T1000 (cell line): Measurements from ENCODE around the gene RIPPLY2.
"Not testable (repeated sequence)": the region's sequence is repeated elsewhere in the genome, so short reads cannot be mapped to it uniquely, and the experiment has no call there.

Experiments
- DNase-seq: peaks from one replicate; lab custom pipeline; 2025; ENCODE audit warnings: mixed read lengths; lab: John Stamatoyannopoulos, UW

RIPPLY2 gene, protein sequence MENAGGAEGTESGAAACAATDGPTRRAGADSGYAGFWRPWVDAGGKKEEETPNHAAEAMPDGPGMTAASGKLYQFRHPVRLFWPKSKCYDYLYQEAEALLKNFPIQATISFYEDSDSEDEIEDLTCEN

DNA sequence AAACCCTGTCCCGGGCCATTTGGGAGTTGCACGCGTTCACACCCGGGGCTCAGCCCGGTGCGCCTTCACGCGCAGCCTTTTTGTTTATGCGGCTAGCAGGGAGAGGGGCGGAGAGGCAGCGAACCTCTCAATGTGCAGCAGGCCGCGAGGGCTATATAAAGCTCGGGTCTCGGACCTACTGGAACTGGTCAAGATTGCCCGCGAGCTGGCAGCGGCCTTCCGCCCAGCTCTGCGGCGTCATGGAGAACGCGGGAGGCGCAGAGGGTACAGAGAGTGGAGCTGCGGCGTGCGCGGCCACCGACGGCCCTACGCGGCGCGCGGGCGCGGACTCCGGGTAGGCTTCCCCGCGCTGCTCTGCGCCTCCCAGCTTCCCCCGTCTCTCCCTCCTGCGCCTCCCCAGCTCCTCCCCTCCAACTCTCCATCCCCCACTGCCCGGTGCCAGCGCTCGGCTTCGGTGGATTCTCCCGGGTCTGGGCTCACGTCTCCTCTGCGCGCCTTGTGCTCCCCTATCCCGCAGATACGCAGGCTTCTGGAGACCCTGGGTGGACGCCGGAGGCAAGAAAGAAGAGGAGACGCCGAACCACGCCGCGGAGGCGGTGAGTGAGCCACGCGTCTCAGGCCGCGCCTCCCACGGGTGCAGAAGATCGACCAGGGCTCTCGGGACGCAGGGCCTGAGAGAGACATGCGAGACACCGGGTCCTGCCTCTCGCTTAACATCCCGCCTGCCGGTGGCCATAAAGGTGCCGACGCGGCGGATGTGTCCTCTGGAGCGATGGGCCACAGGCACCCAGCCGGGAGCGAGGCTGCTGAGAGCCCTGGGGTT is at the start of gene RIPPLY2:
RIPPLY2 (plus strand) TSS at position 183 of the 823 bp plus-strand sequence; CDS start at position 240, 57 bp downstream.
- DNase-seq = peak; percentile 23

DNA sequence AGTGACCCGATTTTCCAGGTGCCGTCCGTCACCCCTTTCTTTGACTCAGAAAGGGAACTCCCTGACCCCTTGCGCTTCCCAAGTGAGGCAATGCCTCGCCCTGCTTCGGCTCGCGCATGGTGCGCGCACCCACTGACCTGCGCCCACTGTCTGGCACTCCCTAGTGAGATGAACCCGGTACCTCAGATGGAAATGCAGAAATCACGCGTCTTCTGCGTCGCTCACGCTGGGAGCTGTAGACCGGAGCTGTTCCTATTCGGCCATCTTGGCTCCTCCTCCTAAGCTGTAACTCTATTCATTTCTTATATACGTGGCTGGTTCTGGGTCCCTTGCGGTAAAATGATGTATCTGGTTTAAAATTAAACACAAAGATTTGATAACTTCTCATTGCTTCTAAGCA is 49.7 kb upstream of the RIPPLY2 start:
- DNase-seq = not testable (repeated sequence)

DNA sequence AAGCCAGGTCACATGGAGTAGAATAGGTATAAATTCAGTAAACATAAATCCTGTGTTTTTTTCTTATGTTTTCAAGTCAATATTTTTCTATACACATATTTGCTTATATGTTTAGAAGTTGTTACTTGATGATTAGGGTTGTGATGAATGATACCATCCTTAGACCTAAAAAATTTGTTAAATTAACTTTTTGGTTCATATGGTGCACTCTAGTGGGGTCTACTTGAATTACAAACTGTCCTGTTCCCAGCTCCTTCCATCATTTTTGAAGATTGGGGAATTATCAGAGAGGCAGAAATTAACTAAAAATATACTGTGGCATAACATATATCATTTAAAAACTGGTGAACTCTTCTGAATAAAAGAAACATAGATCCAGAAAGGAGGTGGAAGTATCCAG is 48.3 kb upstream of the RIPPLY2 start:
- DNase-seq = no peak

DNA sequence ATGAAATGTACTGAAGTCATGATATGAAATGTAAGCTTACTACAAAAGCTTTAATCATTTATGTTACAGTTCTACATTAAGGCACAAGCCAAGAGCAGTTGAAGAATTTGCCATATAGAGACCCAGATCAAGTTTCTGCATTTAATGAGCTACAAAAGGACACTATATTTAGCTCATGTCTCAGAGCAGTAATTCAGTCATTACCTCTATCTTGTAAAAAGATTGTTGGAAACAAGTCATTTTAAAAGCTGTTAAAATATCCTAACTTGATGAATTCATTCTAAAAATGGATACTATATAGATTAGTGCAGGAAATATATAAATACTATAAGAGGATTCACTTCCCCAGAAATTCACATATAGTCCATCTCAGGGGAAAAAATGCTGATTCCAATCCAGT is 45.2 kb upstream of the RIPPLY2 start:
- DNase-seq = no peak

DNA sequence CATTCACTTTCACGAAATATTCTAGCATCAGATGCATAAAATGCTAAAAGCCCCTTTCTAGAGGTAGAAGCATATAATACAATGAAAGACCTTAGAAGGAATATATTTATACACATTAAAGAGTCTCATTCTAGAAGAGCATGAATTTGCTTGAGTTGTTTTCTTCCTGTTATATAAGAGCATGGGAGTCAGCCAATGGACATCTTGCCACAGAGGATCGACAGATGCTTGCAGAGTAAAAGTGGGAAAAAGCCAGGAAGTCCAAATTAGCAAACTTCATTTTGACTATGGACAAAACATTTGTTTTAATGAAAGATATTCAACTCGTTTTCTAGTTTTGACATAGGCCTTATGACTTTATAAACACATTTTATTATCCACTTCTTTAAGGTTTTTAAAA is 44.2 kb upstream of the RIPPLY2 start:
- no peak for DNase-seq

DNA sequence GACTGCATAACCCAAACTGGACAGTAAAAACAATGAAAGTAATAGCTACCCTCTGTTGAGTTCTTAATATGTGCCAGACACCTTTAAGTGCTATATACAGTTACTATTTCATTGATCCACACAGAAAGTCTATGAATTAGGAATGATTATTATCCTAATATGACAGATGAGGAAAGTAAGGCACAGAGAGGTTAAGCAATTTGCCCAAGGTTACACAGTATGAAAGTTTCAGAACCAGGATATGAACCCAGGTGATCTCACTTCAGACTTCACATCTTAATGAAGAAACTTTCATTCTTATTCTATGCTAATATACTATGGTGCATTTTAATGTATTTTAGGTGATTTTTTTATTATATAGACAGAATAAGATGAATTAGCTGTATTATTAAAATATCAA is 40.6 kb upstream of the RIPPLY2 start:
- DNase-seq = no peak

DNA sequence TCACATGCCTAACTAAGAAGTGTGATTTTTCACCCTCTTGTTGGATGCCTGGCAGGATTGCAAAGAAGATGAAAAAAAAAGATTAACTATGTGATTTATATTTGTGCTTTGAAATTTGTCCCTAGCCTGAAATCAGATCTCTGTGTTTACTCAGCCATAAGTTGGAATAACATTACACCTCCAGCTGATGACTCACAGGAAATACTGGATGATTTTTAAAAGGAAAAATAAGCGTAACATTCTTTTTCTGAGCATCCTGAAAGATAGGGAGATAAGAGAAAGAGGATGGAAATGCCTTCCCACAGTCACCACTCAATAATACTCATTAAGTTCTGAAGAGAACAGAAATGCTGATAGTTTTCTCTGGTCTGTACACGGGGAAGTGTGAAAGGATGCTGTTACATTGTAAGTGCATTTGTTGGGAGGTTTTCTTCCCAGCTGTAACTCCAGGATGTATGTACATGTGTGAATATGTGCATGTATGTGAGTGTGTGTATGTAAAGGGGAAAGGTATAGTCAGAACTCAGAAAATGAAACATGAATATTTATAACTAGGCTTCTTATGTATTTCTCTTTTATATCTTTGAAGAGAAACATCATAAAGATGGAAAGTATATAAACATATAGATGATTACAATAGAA is 37.4 kb upstream of the RIPPLY2 start:
- DNase-seq = no peak

DNA sequence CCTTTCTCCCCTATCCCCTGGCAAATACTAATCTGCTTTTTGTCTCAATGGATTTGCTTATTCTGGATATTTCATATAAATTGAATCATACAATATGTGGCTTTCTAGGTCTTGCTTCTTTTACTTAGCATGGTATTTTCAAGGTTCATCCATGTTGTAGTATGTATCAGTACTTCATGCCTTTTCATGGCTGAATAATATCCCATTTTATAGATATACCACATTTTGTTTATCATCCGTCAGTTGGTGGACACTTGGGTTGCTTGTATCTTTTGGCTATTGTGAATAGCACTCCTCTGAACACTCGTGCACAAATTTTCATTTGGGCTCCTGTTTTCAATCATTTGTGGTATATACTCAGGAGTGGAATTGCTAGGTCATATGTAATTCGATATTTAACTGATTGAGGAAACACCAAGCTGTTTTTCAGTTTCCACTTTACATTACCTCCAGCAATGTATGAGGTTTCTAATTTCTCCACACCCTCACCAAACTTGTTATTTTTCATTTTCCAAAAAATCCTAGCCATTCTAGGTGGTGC is 30.5 kb upstream of the RIPPLY2 start:
- DNase-seq = no peak

DNA sequence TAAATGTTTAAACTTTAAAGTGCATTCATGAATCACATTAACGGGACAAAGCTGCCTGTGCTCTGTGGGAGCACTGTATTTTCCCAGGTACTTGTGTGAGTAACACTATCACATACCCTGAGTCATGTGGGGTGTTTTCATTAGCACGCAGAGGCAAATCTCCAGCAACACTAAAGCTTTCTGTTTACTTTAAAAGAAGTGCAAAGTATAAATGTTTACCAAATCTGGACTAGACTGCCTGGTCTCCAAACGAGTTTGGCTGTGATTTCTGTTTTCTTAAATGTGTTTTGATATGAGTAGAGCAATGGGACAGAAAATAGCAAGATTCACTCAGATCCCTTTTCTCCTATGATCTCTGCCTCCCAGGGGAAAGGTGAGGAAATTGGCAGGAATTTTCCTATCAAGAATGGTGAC is 28.8 kb upstream of the RIPPLY2 start:
- no peak for DNase-seq

DNA sequence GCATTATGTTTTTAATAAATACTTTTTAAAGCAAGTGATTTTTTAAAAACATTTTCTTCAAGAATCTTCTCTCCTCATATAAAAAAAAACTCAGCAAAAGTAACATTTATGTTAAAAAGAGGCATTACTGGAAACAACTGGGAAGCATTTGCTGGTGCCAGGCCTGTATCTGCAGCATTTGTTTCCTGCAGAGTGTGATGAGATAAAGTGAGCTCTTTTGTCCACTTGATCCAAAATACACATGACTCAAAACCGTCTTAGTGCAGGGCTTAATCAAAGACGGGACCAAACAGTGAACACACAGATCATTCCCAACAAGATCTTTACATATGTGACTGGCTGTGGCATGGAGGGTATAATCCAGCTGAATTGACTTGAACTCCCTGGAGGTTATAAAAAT is 28.3 kb upstream of the RIPPLY2 start:
- DNase-seq = no peak

DNA sequence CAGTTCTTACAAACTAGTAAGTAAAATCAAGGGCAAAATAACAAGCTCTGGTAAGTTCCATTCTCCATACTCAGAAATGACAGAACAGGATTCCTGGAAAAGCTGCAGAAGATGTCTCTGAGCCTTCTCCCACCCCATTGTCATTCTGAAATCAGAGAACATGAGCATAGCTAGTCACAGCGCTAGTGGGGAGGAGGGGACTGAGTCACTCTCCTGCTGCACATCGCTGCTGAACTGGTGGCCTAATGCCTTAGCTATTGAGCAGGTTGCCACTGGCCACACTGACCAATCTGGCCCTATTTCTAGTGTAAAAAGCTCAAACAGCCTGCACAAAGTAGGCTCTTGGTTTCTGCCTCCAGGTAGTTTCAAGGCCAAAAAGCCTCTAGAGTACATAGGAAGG is 26.1 kb upstream of the RIPPLY2 start:
- no peak for DNase-seq

DNA sequence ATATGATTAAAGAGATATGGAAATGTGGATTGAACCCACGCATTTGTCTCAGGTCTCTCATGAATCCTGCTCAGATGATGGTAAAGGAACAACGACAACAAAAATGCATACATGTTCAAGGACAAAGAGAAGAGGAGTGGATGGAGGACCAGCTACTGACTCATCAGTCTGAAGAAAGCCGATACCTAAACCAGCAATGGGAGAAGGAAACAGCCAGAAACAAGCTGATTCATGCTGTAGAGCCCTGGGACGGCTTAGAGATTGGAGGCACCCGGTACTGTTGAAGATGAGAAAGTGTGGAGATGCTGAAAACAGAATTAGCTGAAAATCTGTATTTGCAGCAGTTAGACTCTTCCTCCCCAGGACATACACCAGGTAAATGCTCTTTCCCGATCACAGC is 14.4 kb upstream of the RIPPLY2 start:
- no peak for DNase-seq

DNA sequence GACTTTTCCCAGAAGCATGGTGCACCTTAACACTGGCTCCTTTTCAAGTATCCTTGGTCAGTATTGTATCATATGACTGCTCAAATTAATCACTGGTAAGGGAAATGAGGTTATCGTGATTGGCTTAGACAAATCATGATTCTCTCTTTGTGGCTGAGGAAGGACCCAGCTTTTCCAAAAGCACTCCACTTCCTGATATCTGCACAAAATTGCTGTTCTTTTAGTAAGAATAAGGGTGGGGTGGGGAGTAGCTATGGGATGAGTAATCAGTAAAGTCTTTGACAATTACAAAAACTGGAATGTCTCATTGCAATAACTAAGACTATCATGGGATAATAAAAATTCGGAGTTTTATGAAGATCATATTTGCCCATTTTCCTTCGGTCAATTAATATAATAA is 9.0 kb upstream of the RIPPLY2 start:
- DNase-seq = no peak

DNA sequence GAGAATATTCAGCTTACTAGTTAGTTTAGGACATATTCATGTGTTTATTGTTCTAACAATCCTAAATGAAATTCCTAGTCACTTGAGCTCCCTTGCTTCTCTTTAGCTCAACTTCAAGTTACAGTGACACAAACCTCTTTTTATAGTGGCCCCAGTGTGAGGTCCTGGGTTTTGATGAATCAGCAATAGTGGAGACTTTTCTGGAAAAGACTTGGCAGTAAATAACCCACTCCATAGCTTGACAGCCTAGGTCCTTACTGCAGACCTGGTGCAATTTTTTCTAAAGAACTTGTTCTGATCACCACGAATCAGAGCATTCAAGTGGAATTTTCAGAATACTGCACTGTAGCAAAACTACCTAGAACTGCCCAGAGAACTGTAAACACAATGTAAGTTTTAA is 6.9 kb upstream of the RIPPLY2 start:
- no peak for DNase-seq

DNA sequence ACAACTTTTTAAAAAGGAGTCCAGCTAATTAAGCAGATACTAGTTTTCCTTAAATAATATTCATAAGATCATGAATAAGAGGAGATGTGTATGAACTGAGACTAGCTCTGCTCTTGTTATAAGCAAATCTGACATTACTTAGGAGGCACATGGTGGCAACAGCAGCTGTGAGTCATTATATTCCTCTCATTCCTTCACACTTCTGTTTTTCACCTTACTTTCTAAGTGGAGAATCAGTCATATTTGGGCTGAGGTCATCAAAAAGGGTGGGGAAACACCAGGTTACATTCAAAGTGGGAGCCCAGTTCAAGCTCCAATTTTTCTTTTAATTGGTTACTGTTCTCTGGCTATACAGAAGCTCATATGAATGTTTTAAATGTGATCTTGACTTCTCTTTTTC is 6.0 kb upstream of the RIPPLY2 start:
- DNase-seq = no peak

DNA sequence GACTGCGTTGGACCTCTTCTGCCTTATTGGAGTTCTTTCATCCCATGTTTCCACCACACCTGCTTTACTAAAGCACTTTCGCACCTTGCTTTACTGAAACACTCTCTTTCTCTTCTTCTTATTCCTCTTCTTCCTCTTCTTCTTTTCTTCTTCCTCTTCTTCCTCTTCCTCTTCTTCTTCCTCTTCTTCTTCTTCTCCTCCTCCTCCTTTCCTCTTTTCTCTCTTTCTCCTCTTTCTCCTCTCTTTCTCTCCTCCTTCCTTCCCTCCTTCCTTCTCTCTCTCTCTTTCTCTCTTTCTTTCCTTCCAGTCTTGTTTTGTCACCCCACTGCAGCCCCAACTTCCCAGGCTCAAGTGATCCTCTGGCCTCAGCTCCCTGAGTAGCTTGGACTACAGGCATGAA is 4.0 kb upstream of the RIPPLY2 start:
- no peak for DNase-seq

DNA sequence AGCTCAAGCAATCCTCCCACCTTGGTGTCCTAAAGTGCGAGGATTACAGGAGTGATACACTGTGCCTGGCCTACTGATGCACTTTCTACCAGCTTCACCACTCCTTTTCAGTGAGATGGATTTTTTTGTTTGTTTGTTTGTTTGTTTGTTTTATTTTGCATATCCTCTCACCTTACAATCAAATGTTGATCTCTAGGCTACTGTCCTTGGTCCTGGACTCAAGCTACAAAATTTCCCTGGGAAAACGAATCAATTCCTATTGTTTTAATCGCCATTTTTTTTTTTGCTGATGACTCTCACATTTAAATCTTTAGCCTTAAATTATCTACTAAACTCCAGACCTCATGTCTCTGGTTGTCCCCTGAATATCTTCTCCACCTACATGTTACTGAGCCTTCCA is 3.5 kb upstream of the RIPPLY2 start:
- no peak for DNase-seq

DNA sequence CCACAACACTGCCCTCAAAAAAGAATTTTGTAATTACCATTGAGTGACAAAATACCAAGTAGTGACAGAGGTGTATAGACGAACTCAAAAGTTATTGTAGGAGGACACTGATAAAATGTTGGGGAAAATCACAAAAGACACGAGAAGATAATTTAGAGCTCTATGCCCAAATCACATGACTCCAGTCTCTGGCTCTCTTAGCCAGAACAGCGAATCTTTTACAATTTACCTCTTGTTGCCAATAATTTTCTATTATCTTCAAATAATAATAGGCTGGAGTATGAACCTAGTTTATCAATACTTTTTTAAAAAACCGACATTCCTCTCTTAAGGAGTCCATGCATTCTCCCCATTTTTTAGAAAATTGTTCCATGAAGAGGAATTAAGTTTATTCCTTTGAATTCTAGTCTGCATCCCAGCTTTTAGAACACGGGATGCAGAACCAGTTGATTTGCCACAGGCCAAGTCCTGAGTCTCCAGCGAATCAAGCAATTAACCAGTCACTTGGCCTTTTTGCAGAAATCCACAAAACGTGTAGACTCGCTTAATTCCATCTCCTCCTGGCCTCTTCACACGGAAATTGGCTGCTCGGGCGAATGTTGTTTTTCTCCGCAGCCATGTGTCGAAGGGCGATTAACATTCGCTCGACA is 507 bp upstream of the RIPPLY2 start:
- DNase-seq = no peak

DNA sequence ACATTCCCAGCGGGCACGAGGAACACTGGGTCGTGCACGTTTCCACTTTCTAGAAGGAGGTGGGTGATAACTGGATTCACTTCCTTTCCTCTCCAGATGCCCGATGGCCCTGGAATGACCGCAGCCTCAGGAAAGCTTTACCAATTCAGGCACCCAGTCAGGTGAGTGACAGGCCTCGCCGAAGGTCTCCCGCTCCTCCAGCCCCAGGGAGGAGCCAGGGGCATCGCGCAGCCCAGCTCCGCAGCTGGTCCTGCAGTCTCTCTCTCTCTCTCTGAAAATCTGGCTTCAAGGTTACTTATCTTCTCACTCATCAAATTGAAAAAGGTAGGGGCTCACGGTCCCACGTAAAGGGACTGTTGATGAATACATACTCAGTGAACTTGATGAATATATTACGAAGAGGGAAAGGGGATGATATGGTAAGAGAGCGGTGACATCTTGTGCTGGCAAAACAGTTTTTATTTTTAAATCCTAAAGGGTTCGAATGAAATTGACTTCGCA is 891 bp downstream of the RIPPLY2 start:
- DNase-seq = no peak

DNA sequence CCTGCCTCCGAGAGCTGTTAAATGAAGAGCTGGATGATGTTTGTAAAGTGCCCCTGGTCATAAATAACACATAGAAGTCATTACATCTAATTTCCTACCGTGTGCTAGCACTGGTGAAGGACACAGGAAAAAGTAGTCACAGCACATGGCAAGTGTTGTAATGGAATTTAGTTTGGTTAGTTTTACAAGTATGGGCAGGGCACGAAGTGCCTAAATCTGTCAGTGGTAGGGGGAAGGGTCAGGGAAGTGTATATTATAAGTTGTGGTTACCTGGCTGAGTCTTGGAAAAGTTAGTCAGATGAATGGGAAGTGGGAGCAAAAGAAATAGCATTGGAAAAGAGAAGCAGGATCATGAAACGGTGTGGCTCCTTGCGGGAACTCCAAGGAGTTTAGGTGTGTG is 1.6 kb downstream of the RIPPLY2 start:
- no peak for DNase-seq

DNA sequence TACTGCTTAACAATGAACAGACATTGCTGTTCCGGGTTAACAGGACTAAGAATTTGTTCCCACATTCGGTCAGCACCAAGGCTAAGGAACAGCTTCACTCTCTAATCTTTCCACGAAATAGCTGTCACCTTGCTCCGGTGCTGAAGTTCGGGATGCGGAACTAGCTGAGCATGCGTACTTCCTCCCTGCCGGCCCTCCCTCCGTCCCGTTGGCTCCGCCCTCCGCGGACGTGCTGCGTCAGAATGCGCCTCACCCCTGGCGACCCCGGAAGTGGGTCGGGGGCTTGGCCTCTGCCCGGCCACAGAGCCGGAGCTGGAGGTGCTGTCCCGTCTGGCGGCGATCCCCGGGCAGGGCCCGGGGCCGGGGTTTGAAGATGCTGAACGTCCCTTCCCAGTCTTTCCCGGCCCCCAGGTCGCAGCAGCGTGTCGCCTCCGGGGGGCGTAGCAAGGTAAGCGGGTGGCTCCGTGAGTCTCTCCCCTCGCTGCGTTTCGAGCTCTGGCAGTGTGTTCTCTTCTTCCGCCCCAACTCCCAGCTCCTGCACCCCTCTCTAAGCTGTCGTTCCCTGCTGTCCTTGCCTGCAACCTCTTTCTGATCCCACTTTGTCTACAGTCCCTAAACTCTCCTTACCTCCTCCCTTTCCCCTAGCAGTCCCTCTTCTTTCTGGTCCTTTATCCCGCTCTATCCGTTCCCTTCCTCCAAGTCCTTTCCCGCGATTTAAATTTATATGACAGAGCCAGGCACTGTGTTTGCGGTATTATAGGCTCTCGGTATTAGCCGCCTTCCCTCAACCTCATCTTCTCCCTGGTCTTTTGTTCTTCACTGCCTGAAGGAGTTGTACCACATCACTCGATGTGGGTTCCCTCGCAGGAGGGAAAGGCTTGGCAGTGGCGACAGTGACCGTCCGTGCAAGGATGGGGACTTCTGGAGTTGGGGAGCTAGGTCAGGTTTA is 6.5 kb downstream of the RIPPLY2 start, which contains the start of gene CYB5R4:
CYB5R4 (plus strand) TSS at position 280 of the 949 bp plus-strand sequence; CDS start at position 374, 94 bp downstream.
- DNase-seq = peak; percentile 94
